Activated CD4-positive, alpha-beta T cell treated with anti-CD3 and anti-CD28 coated beads for 48 hours (primary cell): ENCODE data around the gene FBXO5.
A peak's percentile ranks its signal among the peaks of the same experiment; 100 is the strongest.
"Not testable (repeated sequence)": the region's sequence is repeated elsewhere in the genome, so short reads cannot be mapped to it uniquely, and the experiment has no call there.

ENCODE experiments used
- DNase-seq: peaks from one replicate; pipeline ENCODE4 v3.0.0-alpha.2; 2020

FBXO5 gene

DNA sequence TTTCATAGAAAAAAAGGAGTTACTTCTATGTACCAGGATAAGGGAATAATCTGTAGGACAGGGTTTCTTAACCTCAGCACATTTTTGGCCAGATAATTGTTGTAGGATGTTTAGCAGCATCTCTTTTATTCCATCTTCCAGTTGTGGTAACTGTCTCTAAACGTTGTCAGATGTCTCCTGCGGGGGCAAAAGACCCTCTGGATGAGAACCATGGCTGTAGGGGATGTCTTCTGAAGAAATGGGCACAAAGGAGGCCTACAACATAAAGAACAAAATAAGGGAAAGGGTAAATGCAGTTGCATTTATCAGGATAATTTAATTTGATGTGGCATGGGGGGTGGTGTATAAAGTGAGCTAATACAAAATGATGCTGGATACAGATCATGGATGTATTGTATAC lies 4.1 kb upstream of the FBXO5 start:
- no peak for DNase-seq

DNA sequence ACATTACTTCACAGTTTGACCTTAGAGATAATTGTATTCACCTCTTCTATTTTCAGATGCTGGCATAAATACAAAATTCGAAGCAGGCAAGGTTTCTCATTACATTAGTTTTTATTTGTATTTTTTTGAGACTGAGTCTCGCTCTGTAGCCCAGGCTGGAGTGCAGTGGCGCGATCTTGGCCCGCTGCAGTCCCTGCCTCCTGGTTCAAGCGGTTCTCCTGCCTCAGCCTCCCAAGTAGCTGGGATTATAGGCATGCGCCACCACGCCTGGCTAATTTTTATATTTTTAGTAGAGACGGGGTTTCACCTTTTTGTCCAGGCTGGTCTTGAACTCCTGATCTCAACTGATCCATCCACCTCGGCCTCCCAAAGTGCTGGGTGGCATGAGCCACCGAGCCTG lies 2.5 kb upstream of the FBXO5 start:
- not testable (repeated sequence) for DNase-seq

DNA sequence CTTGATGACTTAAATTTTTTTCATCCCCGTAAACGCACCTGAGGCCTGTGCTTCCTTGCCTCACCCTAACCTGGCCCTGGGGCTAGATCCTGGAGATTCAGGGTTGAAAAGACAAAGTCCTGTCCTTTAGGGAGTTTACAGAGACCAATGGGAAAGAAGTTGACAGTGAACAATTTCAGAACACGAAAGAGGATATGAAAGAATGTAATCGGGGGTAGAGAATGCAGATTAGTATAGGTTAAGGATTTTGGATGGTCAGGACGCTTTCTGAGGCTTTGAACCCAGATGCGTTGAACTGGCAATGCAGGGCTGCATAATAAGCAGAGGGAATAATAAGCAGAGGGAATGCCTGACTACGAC lies 1.7 kb upstream of the FBXO5 start:
- DNase-seq = no peak

DNA sequence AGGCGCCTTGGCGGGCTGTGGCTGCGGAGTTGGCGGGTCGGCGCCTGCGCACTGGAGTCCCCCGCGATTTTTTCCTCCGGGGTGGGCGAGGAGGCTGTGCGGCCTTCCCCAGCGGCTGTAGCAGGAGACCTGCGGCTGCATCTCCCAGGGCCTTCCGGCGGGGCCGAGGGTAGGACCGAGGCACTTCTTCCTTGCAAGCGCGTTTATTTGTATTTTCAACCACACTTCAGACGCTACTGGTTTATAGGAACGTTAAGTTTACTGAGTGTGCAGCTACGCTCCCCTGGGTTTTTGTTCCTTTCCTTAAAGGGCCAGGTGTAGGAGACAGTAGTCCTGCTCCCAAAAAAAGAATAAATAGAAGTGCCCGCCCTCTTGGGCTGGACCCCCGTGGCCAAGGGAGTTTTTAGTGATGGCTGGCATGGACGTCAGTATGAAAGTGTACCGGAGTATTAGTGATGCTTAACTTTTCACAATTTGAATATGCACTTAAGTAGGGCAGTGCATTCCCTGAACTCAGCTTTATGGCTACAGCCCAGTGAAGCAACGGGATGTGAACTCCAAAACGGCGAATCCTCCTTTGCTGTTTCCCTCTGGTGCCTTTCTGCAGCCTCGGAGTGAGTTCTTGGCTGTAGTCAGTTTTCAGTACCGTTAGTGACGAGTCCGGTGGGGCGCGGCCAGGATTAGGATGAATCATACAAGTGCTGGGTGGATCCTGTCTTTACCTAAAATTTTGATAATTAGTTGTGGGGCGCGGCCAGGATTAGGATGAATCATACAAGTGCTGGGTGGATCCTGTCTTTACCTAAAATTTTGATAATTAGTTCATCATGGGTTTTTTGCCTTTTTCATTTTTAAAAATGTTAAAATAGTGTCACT lies 1.0 kb upstream of the FBXO5 start:
- DNase-seq = peak; percentile 87

DNA sequence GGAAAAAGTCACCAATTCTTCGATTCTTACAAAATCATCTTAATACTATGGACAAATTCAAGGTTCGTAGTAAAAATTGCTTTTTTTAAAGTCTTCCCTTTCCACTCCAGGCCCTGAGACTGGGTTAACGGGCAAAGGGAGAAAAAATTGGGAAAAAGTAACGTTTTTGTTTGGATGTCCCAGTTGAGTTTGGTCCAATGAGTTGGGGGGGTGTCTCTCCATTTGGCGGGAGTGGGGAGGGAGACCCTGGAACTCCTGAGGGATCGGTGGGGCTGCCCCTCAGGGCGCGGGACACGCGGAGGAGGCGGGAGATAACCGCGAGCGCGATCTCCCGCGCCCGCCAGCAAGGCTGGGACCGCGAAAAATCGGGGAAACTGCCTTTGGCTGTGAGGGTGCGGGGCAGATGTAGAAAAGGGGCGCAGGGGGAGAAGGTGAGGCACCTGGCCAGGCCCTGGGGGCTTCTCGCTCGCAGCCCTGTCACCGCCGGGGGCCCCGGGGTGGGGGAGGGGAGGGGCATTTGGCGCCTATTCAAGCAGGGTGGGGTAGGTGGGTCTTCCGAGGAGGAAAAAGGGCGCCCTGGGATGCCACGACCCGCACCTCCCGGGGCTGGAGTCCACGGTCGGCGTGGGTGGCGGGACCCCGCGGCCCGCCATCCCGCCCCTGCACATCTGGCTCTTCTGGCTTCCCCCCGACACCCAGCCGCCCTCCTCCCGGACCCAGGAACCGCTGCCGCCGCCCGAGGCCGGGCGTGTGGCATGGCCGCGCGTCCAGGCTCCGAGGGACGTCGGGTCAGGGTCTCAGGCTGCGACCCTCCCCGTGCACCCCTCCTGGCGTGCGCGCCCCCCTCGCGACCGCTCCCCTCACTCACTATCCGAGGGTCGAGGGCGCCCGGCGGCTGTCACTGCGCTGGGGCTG lies 595 bp downstream of the FBXO5 start:
- DNase-seq = peak; percentile 44

DNA sequence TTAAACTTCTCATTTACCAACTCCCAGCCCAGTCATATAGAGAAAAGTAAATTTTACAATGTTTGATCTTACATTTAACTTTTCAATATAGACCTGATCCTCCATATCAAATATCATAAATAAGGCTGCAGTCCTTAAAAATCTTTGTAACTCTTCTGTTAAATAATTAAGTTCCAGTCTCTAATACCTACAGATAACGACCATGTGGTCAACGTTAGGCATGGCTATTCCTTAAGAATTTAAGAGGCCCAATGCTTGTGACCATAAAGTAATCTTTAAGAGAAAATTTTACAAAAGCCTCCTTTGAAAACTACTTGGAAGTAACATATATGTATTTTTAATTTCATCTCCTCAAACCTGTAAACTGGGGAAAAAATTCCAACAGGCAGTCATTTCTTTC lies 1.6 kb downstream of the FBXO5 start:
- DNase-seq = no peak

DNA sequence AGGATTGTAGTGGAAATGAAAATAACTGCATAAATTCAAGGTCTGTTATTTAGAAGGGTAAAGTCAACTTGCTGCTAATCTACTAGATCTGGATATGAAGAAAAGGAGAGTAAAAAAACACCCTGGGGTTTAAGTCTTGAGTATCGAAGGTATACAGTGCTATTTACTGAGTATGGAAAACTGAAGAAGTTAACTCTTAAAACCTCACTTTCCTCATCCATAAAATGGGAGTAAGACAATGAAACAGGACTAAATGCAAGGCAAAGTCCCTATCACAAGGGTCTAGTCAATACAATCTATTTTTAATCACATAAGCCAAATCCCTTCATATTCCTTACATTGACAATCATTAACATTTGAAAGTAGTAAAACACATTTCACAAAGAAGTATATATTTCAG lies 2.2 kb downstream of the FBXO5 start:
- DNase-seq = no peak

DNA sequence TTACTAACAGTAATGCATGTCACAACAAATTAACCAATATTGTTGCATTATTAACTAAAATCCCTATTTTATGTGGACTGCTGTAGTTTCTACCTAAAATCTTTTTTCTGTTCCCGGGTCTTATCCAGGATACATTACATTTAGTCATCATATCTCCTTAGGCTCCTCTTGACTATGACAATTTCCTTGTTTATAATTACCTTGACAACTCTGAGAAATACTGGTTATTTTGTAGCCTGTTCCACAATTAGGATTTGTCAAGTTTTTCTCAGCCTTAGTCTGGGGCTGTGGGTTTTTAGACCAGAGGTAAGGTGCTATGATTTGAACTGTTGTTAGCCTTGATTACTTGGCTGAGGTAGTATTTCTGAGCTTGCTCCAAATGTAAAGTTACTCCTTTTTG lies 3.7 kb downstream of the FBXO5 start:
- no peak for DNase-seq

DNA sequence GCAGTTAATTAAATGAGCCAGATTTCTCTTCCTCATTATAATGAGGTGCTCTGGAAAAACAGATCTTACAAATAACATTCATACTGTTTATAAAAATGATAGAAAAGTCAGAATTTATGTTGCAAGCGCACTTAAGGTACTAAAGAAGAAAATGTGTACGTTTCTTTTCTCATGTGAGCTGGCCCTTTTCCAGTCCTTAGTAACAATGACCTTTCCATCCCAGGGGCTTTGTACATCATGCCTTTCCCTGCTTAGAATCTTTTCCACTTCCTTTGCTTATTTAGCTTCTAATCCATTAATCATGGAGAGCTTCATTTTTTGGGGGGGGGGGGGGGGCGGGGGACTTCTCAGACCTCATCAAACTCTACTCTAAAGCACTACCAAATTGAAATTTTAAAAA lies 4.8 kb downstream of the FBXO5 start:
- no peak for DNase-seq

DNA sequence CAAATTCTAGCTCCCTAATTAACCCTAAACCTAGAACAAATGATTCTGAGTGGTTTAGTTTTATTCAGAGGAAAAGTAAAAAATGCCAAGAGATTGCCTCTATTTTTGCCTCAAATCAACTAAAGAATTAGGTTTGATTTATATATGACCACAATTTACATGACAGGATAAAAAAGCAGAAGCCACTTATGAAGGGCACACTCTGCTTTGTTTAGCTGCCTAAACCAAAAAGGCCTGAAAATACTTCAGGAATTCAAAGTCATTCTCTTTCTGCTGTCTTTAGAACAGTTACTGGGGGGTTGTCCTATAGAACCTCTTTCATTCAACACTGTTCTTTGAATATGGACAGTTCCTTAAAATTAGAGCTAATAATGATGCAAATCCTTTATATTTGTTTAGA lies 5.3 kb downstream of the FBXO5 start:
- DNase-seq = no peak

DNA sequence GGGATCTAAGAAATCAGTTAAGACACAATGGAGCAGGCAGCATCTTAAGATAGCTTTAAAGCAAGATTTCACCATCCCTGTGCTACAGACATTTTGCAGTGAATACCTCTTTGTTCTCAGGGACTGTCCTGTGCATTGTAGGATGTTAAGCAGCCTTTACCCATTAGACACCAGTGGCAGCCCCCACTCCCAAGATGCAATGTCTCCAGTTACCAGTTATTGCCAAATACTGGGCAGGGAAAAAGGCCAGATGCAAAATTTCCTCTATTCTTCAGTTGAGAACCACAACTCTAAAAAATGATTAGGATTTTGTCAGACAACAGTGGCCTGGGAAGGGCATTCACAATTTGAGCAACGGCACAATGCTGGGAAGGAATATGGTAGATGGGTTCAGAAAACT lies 6.1 kb downstream of the FBXO5 start:
- DNase-seq = no peak

DNA sequence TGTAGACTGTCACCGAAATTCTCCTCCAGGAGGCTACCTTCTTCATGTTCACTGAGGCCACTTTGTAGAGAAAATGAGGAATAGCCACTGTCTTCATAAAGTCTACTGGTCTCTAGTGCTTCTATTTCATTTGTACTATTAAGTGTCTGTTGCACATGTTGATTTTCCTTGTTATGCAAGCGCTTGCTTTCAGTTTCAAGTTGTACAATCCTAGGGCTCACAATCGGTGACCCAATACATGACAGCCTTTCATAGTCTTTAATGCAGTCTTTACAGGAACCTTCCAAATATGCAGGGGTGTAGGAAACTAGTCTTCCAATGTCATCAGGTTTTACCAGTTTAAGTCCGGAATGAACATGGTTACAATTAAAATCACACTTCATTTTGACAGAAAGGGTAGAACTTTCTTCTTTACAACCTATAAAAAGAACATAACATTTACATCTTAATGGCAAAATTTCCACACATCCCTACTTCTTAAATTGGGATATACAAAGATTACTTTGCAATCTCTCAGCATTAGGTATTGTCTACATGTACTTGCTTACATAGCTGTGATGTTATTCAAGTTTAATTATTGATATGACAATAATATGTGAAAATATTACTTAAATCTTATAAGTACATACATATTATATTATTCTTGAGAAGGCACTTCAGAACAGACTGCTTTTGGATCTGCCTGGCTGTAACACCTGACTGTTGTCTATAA lies 7.5 kb downstream of the FBXO5 start:
- DNase-seq = no peak

DNA sequence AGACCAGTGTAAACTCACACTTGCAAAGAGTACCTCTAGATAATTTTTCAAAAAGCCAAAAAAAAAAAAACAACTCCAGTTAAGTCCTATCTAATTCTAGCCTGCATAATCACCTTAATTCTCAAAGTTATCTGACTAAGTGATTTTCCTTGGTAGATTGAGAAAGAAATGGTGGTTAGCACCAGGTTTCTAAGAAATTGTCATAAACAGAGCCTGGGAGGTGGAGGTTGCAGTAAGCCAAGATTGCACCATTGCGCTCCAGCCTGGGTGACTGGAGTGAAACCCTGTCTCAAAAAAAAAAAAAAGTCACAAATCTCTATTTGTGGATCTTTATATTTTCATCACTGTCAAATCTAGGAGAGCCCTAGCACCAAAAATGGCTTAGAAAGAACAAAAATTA lies 8.9 kb downstream of the FBXO5 start:
- no peak for DNase-seq

DNA sequence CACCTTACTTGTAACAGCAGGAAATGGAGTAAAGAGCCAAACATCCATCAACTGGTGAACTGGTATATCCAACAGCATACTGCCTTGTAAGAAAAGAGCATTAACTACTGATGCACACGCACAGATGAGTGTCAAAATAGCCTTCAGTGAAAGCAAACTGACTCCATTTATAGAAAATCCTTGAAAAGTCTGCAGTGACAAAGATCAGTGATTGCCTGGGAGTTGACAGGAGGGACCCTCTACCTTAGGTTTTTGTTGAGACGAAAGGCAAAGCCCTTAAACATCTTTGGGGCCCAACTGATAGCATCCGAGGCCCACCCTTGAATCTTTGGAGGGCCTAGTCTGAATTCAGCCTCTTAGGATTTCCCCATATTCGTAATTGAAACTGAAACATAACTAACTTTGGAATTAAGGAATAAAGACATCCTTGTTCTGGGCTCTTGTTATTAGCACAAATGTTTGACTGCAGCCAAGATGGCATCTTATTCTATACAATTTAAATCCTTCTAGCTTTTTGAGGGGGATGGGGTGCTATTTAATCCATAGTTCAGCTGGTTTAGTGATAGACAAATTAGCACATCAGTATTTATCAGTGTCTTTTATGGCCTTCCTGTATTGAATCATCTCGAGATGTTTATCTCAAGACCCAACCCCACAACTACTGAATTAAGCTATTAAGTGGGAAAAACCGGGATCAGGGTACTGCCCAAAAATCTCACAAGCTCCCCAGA lies 13.0 kb downstream of the FBXO5 start:
- no peak for DNase-seq

DNA sequence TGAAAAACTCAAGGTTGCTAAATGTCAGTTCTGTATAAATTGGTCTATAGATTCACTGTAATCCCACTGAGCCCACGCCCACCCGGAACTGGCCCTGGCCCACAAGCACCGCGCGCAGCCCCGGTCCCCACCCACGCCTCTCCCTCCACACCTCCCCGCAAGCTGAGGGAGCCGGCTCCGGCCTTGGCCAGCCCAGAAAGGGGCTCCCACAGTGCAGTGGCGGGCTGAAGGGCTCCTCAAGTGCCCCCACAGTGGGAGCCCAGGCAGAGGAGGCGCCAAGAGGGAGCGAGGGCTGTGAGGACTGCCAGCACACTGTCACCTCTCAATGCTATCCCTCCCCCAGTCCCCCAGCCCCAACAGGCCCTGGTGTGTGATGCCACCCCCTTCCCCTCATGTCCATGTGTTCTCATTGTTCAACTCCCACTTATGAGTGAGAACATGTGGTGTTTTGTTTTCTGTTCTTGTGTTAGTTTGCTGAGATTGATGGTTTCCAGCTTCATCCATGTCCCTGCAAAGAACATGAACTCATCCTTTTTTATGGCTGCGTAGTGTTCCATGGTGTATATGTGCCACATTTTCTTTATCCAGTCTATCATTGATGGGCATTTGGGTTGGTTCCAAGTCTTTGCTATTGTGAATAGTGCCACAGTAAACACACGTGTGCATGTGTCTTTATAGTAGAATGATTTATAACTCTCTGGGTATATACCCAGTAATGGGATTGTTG lies 16.5 kb downstream of the FBXO5 start:
- not testable (repeated sequence) for DNase-seq

DNA sequence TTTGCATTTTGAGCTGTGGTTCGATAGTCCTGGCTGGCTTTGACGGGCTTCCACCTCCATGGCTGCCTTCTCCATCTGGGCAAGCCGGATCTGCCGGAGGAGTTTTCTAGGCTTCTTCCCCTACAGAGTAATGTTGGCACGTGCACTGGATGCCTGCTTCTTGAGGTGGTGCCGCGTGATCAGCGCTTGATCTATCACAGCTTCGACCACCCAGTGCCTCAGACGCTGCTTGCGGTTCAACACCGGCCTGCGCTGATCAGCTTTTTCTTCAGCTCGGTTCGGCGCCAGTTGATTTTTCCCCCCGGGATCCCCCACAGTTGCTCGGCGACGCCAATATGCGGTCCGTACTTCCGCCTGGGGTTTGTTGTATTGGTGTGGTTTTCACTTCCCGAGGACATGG lies 23.5 kb downstream of the FBXO5 start:
- no peak for DNase-seq

DNA sequence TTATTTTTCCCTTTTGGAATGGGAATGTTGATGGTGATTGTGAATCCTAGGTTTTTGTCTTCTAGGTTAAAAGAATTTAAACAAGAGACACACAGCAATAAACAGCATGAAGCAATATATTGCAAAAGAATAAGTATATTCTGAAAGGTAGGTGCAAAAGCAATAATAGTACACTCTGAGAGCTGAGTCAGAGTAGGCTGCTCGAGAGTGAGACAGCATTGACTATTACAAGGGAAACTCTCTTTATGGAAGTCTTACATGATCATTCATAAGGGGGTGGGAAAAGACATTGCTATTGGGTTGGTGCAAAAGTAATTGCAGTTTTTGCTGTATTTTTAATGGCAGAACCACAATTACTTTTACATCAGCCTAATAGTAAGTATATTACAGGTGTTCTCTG lies 25.0 kb downstream of the FBXO5 start:
- no peak for DNase-seq

DNA sequence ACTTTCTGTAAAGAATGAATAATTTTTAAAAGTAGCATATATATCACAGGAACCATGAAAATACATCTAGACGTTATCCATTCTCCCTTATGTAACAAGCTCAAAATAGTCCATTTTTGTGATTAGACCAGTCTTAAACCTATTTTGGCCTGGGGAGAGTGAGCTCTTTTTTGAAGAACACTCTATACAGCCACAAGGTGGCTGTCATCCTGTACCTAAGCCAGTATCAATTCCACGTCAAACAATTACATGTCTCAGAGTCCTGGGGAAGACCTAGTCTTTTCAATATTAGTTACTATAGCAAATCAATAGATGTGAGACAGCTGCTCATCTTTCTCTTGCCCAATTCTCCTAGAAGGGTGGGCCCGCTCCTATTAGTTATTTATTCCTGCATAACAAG lies 28.4 kb downstream of the FBXO5 start:
- no peak for DNase-seq

DNA sequence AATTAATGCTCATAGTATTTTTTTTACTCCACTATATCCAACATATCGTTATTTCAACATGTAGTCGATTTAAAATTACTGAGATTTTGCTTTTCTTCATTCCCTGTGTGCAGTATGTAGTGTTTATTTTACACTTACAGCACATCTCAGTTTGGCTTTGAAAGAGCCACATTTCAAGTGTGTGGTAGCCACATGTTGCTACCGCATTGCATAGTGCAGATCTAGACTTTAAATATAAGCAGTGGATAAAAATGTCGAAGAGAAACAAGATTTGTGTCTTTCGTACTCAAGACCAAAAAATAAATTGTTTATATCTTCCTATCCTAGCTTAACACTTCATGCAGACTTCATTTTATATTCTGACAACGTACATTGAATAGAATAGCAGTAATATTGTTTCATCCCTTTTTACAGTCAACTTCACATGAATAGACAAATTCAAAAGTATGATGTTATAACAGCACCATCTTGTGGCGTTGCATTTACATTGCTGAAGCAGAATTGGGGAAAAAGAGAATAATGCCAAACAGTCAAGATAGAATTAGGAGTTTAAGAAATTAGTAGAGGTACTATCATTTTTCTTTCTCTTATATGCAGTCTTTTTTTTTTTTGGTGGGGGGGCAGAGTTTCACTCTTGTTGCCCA lies 29.9 kb downstream of the FBXO5 start:
- no peak for DNase-seq

DNA sequence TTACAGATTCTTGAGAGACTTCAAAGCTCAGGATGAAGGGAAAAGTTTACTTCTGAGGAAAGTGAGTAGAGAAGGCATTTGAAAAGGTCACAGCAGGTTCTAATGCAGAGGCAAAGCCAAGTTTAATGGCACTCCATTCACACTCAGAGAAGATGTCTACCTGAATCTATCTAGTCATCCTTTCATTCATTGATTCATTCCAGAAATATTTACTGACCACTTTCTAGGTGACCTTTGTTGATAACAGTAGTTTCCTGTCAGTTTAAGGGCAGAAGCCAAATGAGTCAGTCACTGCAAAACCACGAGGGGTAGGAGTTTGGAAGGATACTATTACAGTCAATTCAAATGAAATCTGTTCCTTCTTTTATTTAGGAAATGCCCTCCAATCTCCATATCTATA lies 30.8 kb downstream of the FBXO5 start:
- no peak for DNase-seq

DNA sequence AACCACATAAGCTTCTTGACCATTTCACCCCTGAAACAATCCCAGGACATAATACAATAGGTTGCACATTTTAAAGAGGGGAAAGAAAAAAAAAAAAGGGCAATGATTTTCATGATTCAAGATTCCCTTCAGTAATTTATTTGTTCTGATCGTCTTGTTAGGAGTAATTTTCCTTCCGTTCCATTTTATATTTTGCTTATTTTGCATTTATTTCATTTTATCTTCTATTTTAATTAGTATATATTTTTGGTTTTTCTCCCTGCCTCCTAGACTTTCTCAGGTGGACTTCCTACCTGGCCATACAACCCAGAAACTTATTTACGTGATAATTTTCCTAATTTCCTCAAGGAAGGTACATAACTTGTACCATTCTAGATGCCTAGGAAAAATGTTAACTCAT lies 32.6 kb downstream of the FBXO5 start:
- no peak for DNase-seq
